Suprapubic skin (tissue), 4 donors: ENCODE measurements around the gene MRRF. TPM values are rescaled to one million over a fixed set of nuclear protein-coding genes. Genes with fewer than 3 reads are reported as not detected.

Experiments used
- DNase-seq, 2 donors: peaks; one replicate each; pipeline ENCODE4 v3.0.0-alpha.2; 2019; ENCODE audit warnings: low spot score in 2 of 2
- H3K27ac ChIP-seq: fragments of 200-600 bp; sonication (generic); one replicate; pipeline ENCODE4 v1.5.1; 2019
- H3K27me3 ChIP-seq: fragments of 200-600 bp; sonication (generic); one replicate; pipeline ENCODE4 v1.5.1; 2019
- H3K36me3 ChIP-seq: fragments of 200-600 bp; sonication (generic); one replicate; pipeline ENCODE4 v1.5.1; 2019
- H3K4me1 ChIP-seq: fragments of 200-600 bp; sonication (generic); one replicate; pipeline ENCODE4 v1.5.1; 2019
- H3K4me3 ChIP-seq: fragments of 200-600 bp; sonication (generic); one replicate; pipeline ENCODE4 v1.5.1; 2019; ENCODE audit warnings: mild to moderate bottlenecking
- H3K9me3 ChIP-seq: fragments of 200-600 bp; sonication (generic); one replicate; pipeline ENCODE4 v1.5.1; 2019
- EP300 ChIP-seq: sonication (generic); formaldehyde crosslinking; IDR thresholded peaks from one replicate; pipeline ENCODE4 v1.6.1; 2017; ENCODE audit warnings: antibody characterized with exemption
- POLR2A ChIP-seq, 2 donors: fragments of 450-650 bp; IDR thresholded peaks; one replicate each; pipeline ENCODE4 v1.6.1; 2017; ENCODE audit warnings: antibody characterized with exemption in 2 of 2, mild to moderate bottlenecking in 2 of 2, moderate library complexity in 2 of 2
- POLR2AphosphoS5 ChIP-seq, 3 donors: sonication (generic); formaldehyde crosslinking; IDR thresholded peaks; one replicate each; pipeline ENCODE4 v1.6.1; 2017; ENCODE audit warnings: antibody characterized with exemption in 3 of 3
- WGBS: methylation state at CpG from one replicate; pipeline ENCODE4 v1.1.5; 2018; 5-methylcytosine and 5-hydroxymethylcytosine counted together
- total RNA-seq, 4 donors: library from RNA; depleted of rRNA; stranded (reverse); fragments of >200 nt; gene quantifications; one replicate each; pipeline ENCODE4 v1.1.0, GENCODE V29; 2016
- TF ChIP-seq, protein P1 (sequence below), 2 donors: fragments of 200-600 bp in 1 of 2; fragments of 450-650 bp in 1 of 2; sonication (generic) in 1 of 2; IDR thresholded peaks; one replicate each; pipeline ENCODE4 v1.5.1; 2016 to 2019; ENCODE audit warnings: antibody characterized with exemption in 2 of 2, mild to moderate bottlenecking in 1 of 2, moderate library complexity in 1 of 2

MRRF gene
- total RNA-seq, 4 donors from 2014 or later = 41.3 to 75.2 (median 44.2) TPM

DNA sequence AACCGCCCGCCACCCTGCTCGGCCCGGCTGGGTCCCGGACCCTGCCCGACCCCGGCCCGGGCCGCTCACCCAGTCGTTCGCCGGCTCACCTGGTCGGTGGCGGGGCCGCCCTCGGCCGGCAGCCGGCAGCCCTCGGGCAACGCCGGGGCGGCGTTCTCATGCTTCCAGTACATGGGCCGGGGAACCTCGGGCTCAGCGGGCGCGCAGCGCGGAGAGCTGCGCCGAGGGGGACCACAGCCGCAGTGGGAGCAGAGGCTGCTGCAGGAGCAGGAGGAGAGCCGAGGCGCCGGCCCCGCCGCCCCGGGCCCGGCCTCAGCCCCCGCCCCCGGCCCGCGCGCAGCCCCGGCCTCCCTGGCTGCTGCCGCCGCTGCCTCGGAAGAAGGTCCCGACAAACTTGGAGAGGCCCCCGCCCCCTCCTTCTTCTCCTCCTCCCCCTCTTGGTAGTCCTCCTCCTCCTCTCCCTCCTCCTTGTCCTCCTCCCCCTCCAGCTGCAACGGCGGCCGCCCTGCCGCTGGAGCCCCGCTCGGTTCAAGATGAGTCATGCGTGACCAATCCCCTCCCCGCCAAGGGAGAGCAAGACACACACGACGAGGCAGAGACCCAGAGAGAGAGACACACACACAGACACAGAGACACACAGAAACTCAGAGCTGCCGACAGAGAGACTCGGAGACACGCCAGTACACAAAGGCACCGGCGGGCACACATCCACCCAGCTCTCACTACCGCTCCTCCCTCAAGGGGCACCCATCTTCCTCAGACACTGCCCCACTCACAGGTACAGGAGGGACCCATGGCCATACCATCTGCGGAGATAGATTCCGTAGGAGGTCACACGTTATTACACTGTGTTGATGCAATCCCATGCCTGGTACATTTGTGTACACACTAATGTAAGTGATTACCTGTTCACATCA, 35.9 kb upstream of the MRRF start, which contains the start of gene LHX6:
TSS of gene LHX6 (minus strand) at position 390 of the 917 bp plus-strand sequence. CDS start at position 173, 217 bp downstream.
- 6% methylated on average over 38 of the region's 70 CpGs for WGBS
- TF ChIP-seq EP300 = no peak
- TF ChIP-seq, protein P1, sequence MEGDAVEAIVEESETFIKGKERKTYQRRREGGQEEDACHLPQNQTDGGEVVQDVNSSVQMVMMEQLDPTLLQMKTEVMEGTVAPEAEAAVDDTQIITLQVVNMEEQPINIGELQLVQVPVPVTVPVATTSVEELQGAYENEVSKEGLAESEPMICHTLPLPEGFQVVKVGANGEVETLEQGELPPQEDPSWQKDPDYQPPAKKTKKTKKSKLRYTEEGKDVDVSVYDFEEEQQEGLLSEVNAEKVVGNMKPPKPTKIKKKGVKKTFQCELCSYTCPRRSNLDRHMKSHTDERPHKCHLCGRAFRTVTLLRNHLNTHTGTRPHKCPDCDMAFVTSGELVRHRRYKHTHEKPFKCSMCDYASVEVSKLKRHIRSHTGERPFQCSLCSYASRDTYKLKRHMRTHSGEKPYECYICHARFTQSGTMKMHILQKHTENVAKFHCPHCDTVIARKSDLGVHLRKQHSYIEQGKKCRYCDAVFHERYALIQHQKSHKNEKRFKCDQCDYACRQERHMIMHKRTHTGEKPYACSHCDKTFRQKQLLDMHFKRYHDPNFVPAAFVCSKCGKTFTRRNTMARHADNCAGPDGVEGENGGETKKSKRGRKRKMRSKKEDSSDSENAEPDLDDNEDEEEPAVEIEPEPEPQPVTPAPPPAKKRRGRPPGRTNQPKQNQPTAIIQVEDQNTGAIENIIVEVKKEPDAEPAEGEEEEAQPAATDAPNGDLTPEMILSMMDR (IDR thresholded peaks at IDR 0.05) = no peak
- no peak for TF ChIP-seq POLR2A (IDR thresholded peaks at IDR 0.05)
- no peak for TF ChIP-seq POLR2AphosphoS5 (IDR thresholded peaks at IDR 0.05)
- H3K9me3 ChIP-seq = no peaks in the 10 kb centered on the region
- H3K36me3 ChIP-seq = no peaks in the 10 kb centered on the region
- H3K27ac ChIP-seq = no peak within 1 kb of the TSS
- peak within 1 kb of the TSS; percentile 53 for H3K4me3 ChIP-seq
- peaks cover 76% of the 10 kb centered on the region for H3K27me3 ChIP-seq
- peaks cover 34% of the 10 kb centered on the region for H3K4me1 ChIP-seq
- no peak for DNase-seq

DNA sequence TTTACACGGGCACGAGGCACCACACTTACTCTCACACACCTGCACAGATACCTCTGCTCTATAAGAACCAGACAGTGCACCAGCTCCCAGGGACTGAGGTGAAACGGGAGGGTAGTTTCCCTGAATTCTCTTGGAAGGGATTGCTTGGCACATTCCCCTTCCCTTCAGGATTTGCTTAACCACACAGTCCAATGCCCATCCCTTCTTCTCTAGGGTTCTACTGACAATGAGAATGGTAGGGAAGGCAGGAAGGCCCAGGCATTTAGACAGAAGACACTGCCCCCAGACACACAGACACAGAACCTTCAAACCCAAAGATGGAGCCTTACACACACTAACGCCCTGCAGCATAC, 35.2 kb upstream of the MRRF start:
- H3K4me3 ChIP-seq = no peak overlapping the region
- DNase-seq = no peak
- TF ChIP-seq POLR2A (IDR thresholded peaks at IDR 0.05) = no peak
- TF ChIP-seq, protein P1 (IDR thresholded peaks at IDR 0.05) = no peak
- TF ChIP-seq EP300 = no peak
- no peak for TF ChIP-seq POLR2AphosphoS5 (IDR thresholded peaks at IDR 0.05)
- H3K27me3 ChIP-seq = peaks cover 70% of the 10 kb centered on the region
- no peaks in the 10 kb centered on the region for H3K36me3 ChIP-seq
- H3K4me1 ChIP-seq = peaks cover 34% of the 10 kb centered on the region
- H3K27ac ChIP-seq = no peak overlapping the region
- H3K9me3 ChIP-seq = no peaks in the 10 kb centered on the region
- 46% methylated on average over 4 of the region's 4 CpGs for WGBS

DNA sequence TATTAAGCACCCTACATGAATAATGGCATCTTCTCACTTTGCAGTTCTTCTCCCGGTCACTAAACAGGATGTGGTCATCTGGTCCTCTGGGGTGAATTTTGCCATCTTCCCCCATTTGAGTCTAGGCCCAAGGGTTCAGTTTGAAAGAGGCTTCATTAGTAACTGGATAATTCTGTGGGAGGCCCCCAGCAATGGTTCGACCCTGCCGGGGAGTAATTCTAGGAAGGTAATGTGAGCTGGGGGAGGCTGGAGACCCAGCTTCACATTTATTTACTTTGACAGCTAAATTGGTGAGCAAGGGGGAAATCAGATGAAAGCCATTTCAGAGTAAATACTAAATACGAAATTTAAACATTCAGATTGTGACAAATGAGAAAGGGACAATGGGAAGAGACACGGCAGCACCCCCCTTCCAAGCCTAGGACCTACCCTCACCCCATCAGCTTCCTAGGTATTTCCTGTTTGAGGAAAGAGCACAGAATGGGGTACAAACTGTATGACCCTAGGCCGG, 31.8 kb upstream of the MRRF start:
- DNase-seq = no peak
- no peaks in the 10 kb centered on the region for H3K36me3 ChIP-seq
- peaks cover 13% of the 10 kb centered on the region for H3K4me1 ChIP-seq
- no peaks in the 10 kb centered on the region for H3K9me3 ChIP-seq
- H3K4me3 ChIP-seq = no peak overlapping the region
- 76% methylated on average over 6 of the region's 6 CpGs for WGBS
- H3K27ac ChIP-seq = no peak overlapping the region
- TF ChIP-seq POLR2A (IDR thresholded peaks at IDR 0.05) (no peak), POLR2AphosphoS5 (IDR thresholded peaks at IDR 0.05) (no peak), EP300 (no peak)
- TF ChIP-seq, protein P1 (IDR thresholded peaks at IDR 0.05) = no peak
- peaks cover 36% of the 10 kb centered on the region for H3K27me3 ChIP-seq

DNA sequence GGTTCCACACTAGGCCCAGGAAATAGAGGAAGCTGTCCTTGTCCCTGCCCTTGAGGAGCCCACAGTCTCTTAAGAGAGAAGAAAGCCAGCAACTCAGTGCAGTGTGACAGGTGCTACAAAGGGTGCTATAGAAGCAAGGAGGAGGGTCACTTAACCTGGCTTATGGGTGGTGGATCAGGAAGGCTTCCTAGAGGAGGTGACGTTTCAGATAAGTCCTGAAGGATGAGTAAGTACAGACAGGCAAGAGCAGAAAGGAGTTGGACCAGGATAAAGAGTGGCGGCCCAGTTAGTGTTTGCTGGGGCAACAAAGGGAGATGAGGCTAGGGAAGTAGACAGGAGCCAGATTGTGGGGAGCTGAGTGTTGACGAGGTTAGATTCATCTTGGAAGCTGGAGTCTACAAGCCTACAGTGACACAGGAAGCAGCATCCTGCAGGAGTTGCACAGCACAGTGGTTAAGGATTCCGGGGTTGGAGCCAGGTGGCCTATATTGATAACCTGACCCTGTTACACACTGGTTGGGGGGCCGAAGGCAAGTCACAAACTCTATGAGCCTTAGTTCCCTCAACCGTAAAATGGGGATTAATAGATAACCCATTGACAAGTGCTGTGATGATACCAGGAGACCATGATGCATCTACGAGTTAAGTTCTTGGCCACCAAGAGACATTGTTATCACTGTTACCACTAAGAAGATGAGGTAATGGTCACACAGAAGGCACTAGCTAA, 30.5 kb upstream of the MRRF start:
- Histone ChIP-seq H3K4me3 (no peak overlapping the region), H3K36me3 (peaks cover 6% of the 10 kb centered on the region), H3K9me3 (no peaks in the 10 kb centered on the region), H3K27ac (no peak overlapping the region), H3K4me1 (no peaks in the 10 kb centered on the region), H3K27me3 (peaks cover 22% of the 10 kb centered on the region)
- TF ChIP-seq POLR2AphosphoS5 (IDR thresholded peaks at IDR 0.05) = no peak
- TF ChIP-seq POLR2A (IDR thresholded peaks at IDR 0.05) = no peak
- TF ChIP-seq, protein P1 (IDR thresholded peaks at IDR 0.05) = no peak
- TF ChIP-seq EP300 = no peak
- no peak for DNase-seq
- 91% methylated on average over 7 of the region's 7 CpGs for WGBS

DNA sequence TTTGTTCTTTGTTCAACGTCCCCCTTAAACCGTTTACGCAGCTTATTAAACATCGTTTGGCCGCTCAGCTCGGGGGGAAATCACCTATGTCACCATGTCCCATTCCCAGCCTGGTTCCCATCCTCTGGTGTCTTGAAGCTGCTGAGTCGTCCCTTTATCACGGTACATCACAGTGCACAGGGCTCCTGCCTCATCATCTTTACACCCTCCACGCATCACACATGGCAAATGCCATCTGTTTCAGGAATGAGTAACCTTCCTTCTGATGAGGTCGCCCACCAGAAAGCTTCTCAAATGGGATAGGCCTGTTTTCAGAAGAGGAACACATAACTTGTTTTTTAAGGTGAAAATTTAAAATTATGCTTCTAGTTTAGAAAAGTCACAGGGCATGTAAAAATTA, 28.0 kb upstream of the MRRF start:
- Histone ChIP-seq H3K4me1 (no peaks in the 10 kb centered on the region), H3K4me3 (no peak overlapping the region), H3K27ac (no peak overlapping the region), H3K9me3 (no peaks in the 10 kb centered on the region), H3K36me3 (peaks cover 26% of the 10 kb centered on the region), H3K27me3 (no peaks in the 10 kb centered on the region)
- WGBS = 82% methylated on average over 10 of the region's 10 CpGs
- TF ChIP-seq POLR2AphosphoS5 (IDR thresholded peaks at IDR 0.05) (no peak), EP300 (no peak), POLR2A (IDR thresholded peaks at IDR 0.05) (no peak)
- TF ChIP-seq, protein P1 (IDR thresholded peaks at IDR 0.05) = no peak
- no peak for DNase-seq
